AG10803 (cell line): ENCODE measurements around the gene RNASE4.
A peak's percentile ranks its signal among the peaks of the same experiment; 100 is the strongest.
"Not testable (repeated sequence)": the region's sequence is repeated elsewhere in the genome, so short reads cannot be mapped to it uniquely, and the experiment has no call there.

ENCODE experiments used
- DNase-seq: peaks from one replicate; pipeline ENCODE4 v3.0.0; 2010; ENCODE audit warnings: low read depth
- H3K4me3 ChIP-seq: 2 replicates; pipeline ENCODE4 v1.5.1; 2011; ENCODE audit warnings: mild to moderate bottlenecking, low read length, control low read depth
- TF ChIP-seq, protein P1 (sequence below): conservative IDR thresholded peaks from 2 replicates; pipeline ENCODE4 v1.5.1; 2011; ENCODE audit warnings: mild to moderate bottlenecking, low read length, control low read depth, inconsistent platforms

Gene RNASE4

DNA sequence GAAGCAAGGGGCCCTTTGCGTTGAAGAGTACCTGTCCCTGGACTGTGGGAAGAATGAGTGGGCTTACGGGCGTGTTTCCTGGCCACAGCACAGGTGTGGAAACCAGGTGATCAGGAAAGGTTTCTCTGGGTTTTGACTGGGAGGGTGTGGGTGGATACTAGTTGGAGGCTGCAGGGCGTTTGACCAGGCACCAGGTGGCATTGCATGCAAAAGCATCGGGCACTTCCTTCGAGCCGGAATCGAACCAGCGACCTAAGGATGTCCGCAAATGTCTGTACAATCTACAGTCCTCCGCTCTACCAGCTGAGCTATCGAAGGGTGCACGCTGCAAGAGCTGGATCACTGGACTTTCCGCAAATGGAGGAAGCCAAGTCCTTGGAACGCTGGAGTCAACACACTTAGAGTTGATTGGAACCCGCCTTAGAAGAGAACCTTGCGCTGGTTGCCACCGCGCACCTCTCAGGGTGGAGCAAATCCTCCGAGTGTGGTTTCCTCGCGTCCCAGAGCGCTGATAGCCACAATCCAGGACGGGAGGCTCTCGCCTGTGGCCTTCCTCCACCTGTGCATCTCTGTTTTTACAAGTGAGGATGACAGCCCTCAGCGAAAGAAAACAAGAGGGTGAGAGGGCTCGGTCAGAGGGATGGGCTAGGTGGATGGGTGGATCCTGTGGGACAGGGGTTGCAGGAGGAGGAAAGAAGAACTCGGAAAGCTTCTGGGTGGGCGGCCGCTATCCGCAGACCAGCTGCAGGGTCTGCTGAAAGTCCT is 21.2 kb upstream of the RNASE4 start:
- peak; percentile 52 for DNase-seq
- no peak overlapping the region; the same call in 1 of the 2 replicates for H3K4me3 ChIP-seq
- TF ChIP-seq, protein P1, sequence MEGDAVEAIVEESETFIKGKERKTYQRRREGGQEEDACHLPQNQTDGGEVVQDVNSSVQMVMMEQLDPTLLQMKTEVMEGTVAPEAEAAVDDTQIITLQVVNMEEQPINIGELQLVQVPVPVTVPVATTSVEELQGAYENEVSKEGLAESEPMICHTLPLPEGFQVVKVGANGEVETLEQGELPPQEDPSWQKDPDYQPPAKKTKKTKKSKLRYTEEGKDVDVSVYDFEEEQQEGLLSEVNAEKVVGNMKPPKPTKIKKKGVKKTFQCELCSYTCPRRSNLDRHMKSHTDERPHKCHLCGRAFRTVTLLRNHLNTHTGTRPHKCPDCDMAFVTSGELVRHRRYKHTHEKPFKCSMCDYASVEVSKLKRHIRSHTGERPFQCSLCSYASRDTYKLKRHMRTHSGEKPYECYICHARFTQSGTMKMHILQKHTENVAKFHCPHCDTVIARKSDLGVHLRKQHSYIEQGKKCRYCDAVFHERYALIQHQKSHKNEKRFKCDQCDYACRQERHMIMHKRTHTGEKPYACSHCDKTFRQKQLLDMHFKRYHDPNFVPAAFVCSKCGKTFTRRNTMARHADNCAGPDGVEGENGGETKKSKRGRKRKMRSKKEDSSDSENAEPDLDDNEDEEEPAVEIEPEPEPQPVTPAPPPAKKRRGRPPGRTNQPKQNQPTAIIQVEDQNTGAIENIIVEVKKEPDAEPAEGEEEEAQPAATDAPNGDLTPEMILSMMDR = peak; percentile 47

DNA sequence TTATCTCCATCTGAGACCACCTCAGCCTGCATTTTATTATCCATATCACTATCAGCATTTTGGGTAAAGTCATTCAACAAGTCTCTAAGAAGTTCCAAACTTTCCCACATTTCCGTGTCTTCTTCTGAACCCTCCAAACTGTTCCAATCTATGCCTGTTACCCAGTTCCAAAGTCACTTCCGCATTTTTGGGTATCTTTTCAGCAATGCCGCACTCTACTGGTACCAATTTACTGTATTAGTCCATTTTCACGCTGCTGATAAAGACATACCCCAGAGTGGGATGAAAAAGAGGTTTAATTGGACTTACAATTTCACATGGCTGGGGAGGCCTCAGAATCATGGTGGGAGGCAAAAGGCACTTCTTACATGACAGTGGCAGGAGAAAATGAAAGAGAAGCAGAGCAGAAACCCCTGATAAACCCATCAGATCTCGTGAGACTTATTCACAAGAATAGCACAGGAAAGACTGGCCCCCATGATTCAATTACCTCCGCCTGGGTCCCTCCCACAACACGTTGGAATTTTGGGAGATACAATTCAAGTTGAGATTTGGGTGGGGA is 17.9 kb upstream of the RNASE4 start:
- not testable (repeated sequence) for H3K4me3 ChIP-seq, DNase-seq

DNA sequence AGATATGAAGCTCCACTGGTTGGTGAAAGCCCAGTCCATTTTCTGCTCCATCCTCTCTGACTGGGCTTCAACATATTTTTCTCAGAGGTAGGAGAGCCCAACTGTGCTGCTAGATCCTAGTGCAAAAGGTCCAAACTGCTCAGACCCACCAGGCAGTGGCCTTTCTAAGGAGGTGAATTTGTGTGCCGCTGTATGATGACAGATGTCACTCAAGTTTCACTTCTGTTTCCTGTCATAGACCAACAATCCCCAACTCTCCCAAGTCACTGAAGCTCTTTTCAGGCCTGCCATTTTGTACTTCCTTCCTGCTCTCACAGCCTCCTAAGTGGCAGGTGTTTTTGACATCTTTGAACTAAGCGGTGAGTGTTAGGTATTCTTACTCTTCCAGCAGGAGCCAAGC is 16.4 kb upstream of the RNASE4 start:
- TF ChIP-seq, protein P1 = no peak
- no peak overlapping the region for H3K4me3 ChIP-seq
- no peak for DNase-seq

DNA sequence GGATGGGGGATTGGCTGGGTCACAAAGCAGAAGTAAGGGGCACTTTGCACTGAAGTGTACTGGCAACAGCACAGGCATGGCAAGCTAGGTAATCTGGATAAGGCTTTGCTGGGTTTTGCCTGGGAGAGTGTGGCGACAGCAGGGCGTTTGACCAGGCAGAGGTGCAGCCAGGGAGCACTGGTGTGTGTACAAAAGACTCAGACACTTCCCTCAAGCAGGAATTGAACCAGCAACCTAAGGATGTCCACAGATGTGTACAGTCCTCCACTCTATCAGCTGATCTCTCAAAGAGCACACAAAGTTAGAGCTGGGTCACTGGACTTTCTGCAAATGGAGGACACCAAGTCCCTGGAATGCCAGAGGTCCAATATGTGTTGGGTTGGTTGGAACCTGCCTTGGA is 15.4 kb upstream of the RNASE4 start:
- TF ChIP-seq, protein P1 = no peak
- H3K4me3 ChIP-seq = no peak overlapping the region
- no peak for DNase-seq

DNA sequence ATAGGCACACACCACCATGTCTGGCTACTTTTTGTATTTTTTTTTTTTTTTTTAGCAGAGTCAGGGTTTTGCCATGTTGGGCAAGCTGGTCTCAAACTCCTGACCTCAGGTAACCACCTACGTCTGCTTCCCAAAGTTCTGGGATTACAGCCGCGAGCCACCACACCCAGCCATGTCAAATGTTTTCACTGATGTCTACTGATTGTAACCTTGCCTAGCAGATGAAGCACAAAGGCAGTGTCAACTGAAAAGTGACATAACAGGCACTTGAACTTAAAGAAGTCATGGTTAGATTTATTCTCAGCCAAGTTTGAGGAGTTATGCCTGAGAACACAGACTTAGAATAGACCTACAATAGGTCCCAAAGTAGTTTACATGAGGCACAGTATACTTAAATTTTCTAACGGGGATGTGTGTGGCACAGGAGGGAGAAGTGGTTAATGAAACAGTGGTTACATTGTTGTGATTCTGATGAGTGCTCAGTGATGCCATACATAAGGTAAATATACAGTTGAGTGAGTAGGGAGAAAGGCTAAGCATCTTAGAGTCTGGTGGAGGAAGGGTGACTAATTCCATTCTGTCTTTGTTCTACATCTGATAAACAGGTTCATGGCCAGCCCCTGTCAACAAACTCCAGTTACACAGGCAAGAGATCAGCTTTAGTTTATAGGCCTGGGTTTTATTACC is 12.6 kb upstream of the RNASE4 start:
- TF ChIP-seq, protein P1 = no peak
- no peak for DNase-seq
- H3K4me3 ChIP-seq = no peak overlapping the region

DNA sequence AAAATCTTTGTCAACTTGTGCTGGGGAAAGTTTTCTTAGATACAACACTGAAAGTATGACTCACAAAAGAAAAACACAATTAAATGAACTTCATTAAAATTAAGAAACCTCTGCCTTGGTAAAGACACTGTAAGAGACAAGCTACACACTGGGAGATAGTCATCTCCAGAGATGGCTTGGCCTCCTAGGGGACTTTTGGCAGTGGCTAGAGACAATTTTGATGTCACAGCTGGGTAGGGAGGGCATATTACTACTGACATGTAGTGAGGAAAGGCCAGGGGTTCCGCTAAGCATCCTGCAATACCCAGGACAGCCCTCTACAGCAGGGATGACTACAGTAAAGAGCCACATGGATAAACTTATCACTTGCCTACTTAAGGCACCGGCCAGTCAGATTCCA is 8.7 kb upstream of the RNASE4 start:
- TF ChIP-seq, protein P1 = no peak
- no peak for DNase-seq
- H3K4me3 ChIP-seq = no peak overlapping the region

DNA sequence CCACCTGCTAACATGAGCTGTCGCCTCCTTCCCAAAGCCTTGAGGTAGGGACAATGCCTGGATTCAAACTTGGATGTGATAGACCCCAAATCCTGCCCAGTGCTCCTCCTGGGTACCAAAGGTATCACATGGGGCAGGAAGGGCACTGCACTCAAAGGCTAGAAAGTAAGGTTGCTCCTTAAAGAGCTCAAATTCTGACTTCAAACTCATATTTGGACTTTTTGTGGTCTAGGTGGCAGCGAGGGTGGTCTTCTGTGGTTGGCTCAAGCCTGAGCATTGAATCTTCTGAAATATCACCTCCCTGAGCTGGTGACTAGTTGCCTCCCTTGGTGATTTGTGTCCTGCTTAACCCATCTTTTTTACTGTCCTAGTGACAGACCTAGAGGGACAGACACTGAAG is 8.3 kb upstream of the RNASE4 start:
- no peak overlapping the region for H3K4me3 ChIP-seq
- no peak for DNase-seq
- TF ChIP-seq, protein P1 = no peak
